Measurements from ENCODE around the gene FBXO22. TPM values are rescaled to one million over a fixed set of nuclear protein-coding genes. Genes with fewer than 3 reads are reported as not detected.
"Not testable (repeated sequence)": the region's sequence is repeated elsewhere in the genome, so short reads cannot be mapped to it uniquely, and the experiment has no call there.

Gene FBXO22
- polyA plus RNA-seq (2013, experiment 1 of 2; ENCODE audit: insufficient read length): 62.6 TPM
- 63.2 TPM for polyA plus RNA-seq (2013, experiment 2 of 2; ENCODE audit: insufficient read length)

GRCh38 chr15:75903331-75904239, at the start of gene FBXO22:
TSS of gene FBXO22 (plus strand) at chr15:75903878. CDS start at chr15:75903964, 86 bp downstream.
- DNase-seq: peak; percentile 90

- no peak for DNase-seq
Measured at GRCh38 chr15:75857886-75858285, 45.8 kb upstream of the FBXO22 start.

GRCh38 chr15:75861750-75862402, 41.8 kb upstream of the FBXO22 start:
- DNase-seq: no peak

GRCh38 chr15:75862796-75863195, 40.9 kb upstream of the FBXO22 start:
- no peak for DNase-seq

- DNase-seq: peak; percentile 2
Measured at GRCh38 chr15:75864213-75865059, 39.2 kb upstream of the FBXO22 start.

- DNase-seq: not testable (repeated sequence)
Measured at GRCh38 chr15:75866045-75866444, 37.6 kb upstream of the FBXO22 start.

GRCh38 chr15:75866916-75867315, 36.8 kb upstream of the FBXO22 start:
- no peak for DNase-seq

- DNase-seq: no peak
Measured at GRCh38 chr15:75867449-75867848, 36.2 kb upstream of the FBXO22 start.

GRCh38 chr15:75868019-75868418, 35.7 kb upstream of the FBXO22 start:
- no peak for DNase-seq

GRCh38 chr15:75869446-75869845, 34.2 kb upstream of the FBXO22 start:
- no peak for DNase-seq

GRCh38 chr15:75871589-75871988, 32.1 kb upstream of the FBXO22 start:
- DNase-seq: not testable (repeated sequence)

- DNase-seq: no peak
Measured at GRCh38 chr15:75872403-75872990, 31.2 kb upstream of the FBXO22 start.

GRCh38 chr15:75884041-75884440, 19.6 kb upstream of the FBXO22 start:
- DNase-seq: peak; percentile 59

- no peak for DNase-seq
Measured at GRCh38 chr15:75887178-75887577, 16.5 kb upstream of the FBXO22 start.

GRCh38 chr15:75891895-75892294, 11.8 kb upstream of the FBXO22 start:
- DNase-seq: peak; percentile 90

- no peak for DNase-seq
Measured at GRCh38 chr15:75895731-75896130, 7.9 kb upstream of the FBXO22 start.

- DNase-seq: no peak
Measured at GRCh38 chr15:75900577-75900976, 3.1 kb upstream of the FBXO22 start.

- DNase-seq: peak; percentile 3
Measured at GRCh38 chr15:75902129-75902557, 1.5 kb upstream of the FBXO22 start.

- no peak for DNase-seq
Measured at GRCh38 chr15:75905231-75905630, 1.6 kb downstream of the FBXO22 start.

GRCh38 chr15:75910355-75910754, 6.7 kb downstream of the FBXO22 start:
- DNase-seq: not testable (repeated sequence)

- no peak for DNase-seq
Measured at GRCh38 chr15:75916978-75917377, 13.3 kb downstream of the FBXO22 start.

- no peak for DNase-seq
Measured at GRCh38 chr15:75918135-75918534, 14.5 kb downstream of the FBXO22 start.
